ENCODE data around the gene ATMIN.

Gene ATMIN

GRCh38 chr16:81035398-81035974, at the start of gene ATMIN:
Gene ATMIN (plus strand): TSS chr16:81035842. CDS start chr16:81035871, 29 bp downstream.
- peak; percentile 79 for DNase-seq

- no peak for DNase-seq
Measured at GRCh38 chr16:80986557-80986956, 49.1 kb upstream of the ATMIN start.

GRCh38 chr16:80988756-80989155, 46.9 kb upstream of the ATMIN start:
- no peak for DNase-seq

- DNase-seq: no peak
Measured at GRCh38 chr16:80989801-80990200, 45.8 kb upstream of the ATMIN start.

GRCh38 chr16:80990577-80990976, 45.1 kb upstream of the ATMIN start:
- DNase-seq: no peak

GRCh38 chr16:80990978-80991377, 44.7 kb upstream of the ATMIN start:
- DNase-seq: no peak

- no peak for DNase-seq
Measured at GRCh38 chr16:80991792-80992430, 43.7 kb upstream of the ATMIN start.

GRCh38 chr16:80992676-80993293, 42.9 kb upstream of the ATMIN start:
- no peak for DNase-seq

GRCh38 chr16:80993307-80993706, 42.3 kb upstream of the ATMIN start:
- DNase-seq: no peak

- no peak for DNase-seq
Measured at GRCh38 chr16:80993834-80994233, 41.8 kb upstream of the ATMIN start.

GRCh38 chr16:80994451-80994850, 41.2 kb upstream of the ATMIN start:
- DNase-seq: no peak

- peak; percentile 3 for DNase-seq
Measured at GRCh38 chr16:80996688-80997138, 38.9 kb upstream of the ATMIN start.

- DNase-seq: no peak
Measured at GRCh38 chr16:80997139-80997798, 38.4 kb upstream of the ATMIN start.

GRCh38 chr16:80997964-80998620, 37.5 kb upstream of the ATMIN start:
- no peak for DNase-seq

- DNase-seq: no peak
Measured at GRCh38 chr16:81000873-81001272, 34.8 kb upstream of the ATMIN start.

- no peak for DNase-seq
Measured at GRCh38 chr16:81001330-81001729, 34.3 kb upstream of the ATMIN start.

- DNase-seq: no peak
Measured at GRCh38 chr16:81003064-81003463, 32.6 kb upstream of the ATMIN start.

- no peak for DNase-seq
Measured at GRCh38 chr16:81003610-81004460, 31.8 kb upstream of the ATMIN start.

GRCh38 chr16:81004646-81005353, 30.8 kb upstream of the ATMIN start:
- DNase-seq: peak; percentile 7

GRCh38 chr16:81005610-81006161, 30.0 kb upstream of the ATMIN start:
- DNase-seq: no peak

GRCh38 chr16:81006211-81006812, 29.3 kb upstream of the ATMIN start:
- peak; percentile 53 for DNase-seq
